Epithelial cell of proximal tubule (primary cell): ENCODE measurements around the gene TLR10. TPM values are rescaled to one million over a fixed set of nuclear protein-coding genes. Genes with fewer than 3 reads are reported as not detected.

Experiments used
- DNase-seq: peaks from one replicate; pipeline ENCODE4 v3.0.0-alpha.2; 2011; ENCODE audit warnings: low read depth
- H3K4me3 ChIP-seq: 2 replicates; pipeline ENCODE4 v1.5.1; 2011; ENCODE audit warnings: low read depth, mild to moderate bottlenecking, low read length
- CTCF ChIP-seq: conservative IDR thresholded peaks from 2 replicates; pipeline ENCODE4 v1.5.1; 2012; ENCODE audit warnings: low read depth, mild to moderate bottlenecking, low read length
- total RNA-seq: library from RNA; depleted of rRNA; stranded (reverse); fragments of >200 nt; gene quantifications from 2 replicates; pipeline ENCODE4 v1.2.3, GENCODE V29; 2015

The TLR10 gene
- total RNA-seq, 1 donor from 2014 or later: not detected

DNA sequence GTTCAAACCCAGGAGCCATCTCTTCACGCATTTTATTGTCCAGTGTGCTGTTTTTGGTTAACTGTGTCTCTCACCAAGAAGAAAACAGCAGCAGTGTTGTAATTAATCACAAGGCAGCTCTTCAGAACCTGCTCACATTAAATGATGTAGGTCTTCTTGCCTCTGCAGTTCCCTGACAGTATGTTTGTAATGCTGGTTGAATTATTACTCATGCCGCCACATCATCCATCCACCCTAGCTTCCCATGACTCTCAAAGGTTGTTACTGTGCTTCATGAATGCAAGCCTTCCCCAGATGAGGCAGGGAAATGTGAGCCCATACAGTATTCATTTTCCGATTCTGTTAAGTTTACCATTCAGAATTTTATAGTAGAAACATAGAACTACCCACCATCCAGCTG lies 17.4 kb downstream of the TLR10 start:
- H3K4me3 ChIP-seq: no peak overlapping the region
- DNase-seq: no peak
- TF ChIP-seq CTCF: no peak

- no peak for TF ChIP-seq CTCF
- H3K4me3 ChIP-seq: no peak overlapping the region
- no peak for DNase-seq
These were observed 18.5 kb downstream of the TLR10 start for GRCh38 chr4:38764277-38764676.

DNA sequence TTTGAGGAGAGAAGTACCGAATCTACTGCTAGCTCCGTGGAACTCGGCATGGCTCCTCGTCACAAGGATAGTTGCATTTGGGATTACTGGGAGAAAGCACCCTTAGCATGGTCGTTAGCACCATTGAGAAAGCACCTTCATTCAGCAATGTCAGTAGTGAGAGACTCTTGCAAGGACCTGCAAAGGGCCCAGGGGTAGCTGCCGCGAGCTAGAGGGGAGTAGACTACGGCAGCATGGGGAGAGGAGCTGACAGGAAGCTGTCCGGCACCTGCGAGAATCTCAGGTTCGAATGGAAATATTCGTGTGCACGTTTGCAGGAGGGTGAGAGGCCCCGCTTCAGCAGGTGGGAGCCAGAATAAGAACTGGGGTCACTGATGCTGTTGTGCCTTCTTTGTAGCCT lies 20.2 kb downstream of the TLR10 start:
- no peak overlapping the region for H3K4me3 ChIP-seq
- DNase-seq: no peak
- no peak for TF ChIP-seq CTCF

GRCh38 chr4:38759790-38760122 lies 23.0 kb downstream of the TLR10 start:
- H3K4me3 ChIP-seq: no peak overlapping the region
- TF ChIP-seq CTCF: no peak
- no peak for DNase-seq

DNA sequence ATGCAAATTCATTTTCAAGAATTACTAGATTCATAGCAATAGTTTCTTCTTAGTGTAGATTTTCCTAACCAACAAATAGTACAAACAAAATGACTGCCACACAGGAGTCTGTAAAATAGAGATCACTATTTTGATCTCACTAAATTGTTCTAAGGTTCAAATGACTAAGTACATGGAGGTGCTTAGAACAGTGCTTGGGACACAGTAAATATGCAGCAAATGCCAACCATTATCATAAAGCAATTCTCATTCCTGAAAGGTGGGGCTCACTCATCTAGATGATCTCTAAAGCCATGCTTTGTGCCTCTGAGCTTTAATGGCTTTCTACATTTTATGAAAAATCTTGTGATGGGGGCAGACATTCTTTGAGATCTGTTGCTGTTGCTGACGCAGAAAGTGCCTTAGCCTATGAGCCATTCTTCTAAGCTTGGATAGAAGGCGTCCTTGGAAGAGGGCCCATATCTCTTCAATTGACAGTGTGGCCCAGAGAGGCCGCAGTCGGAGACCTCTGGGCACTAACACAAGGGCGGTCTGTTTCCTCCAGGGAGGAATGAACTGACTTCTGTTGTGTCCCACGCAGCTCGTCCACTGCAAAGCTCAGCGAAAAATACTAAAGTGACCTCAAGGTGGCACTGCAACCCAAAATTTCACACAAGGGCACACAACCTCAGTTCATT lies 23.5 kb downstream of the TLR10 start:
- no peak overlapping the region for H3K4me3 ChIP-seq
- peak; percentile 68 for TF ChIP-seq CTCF
- no peak for DNase-seq

GRCh38 chr4:38757945-38758600 lies 24.7 kb downstream of the TLR10 start:
- no peak for DNase-seq
- H3K4me3 ChIP-seq: no peak overlapping the region
- TF ChIP-seq CTCF: peak; percentile 62
